Glomerular visceral epithelial cell (primary cell): ENCODE data around the gene ADPRS.

ENCODE experiments used
- DNase-seq: peaks from one replicate; pipeline ENCODE4 v3.0.0-alpha.2; 2016; ENCODE audit errors: extremely low spot score

Gene ADPRS, protein sequence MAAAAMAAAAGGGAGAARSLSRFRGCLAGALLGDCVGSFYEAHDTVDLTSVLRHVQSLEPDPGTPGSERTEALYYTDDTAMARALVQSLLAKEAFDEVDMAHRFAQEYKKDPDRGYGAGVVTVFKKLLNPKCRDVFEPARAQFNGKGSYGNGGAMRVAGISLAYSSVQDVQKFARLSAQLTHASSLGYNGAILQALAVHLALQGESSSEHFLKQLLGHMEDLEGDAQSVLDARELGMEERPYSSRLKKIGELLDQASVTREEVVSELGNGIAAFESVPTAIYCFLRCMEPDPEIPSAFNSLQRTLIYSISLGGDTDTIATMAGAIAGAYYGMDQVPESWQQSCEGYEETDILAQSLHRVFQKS

GRCh38 chr1:36088577-36089392, at the start of gene ADPRS:
ADPRS (plus strand) TSS chr1:36088892; CDS start chr1:36088905, 13 bp downstream.
- DNase-seq = peak; percentile 88

DNA sequence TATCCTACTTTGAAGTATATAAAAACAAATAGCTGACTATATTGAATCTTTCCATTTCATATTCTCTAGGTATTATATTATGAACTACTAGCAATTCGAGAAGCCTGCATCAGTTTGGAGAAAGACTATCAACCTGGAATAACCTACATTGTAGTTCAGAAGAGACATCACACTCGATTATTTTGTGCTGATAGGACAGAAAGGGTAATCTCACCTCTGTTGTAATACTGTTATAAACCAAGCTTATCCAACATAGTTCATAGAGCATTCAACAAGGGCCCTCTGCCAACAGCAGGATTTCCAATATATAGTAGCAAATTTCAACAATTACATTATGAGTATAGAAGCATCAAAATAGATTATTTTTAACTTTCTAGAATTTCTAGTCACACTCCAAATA, 48.5 kb upstream of the ADPRS start:
- no peak for DNase-seq

- DNase-seq = no peak
These were observed 36.9 kb upstream of the ADPRS start for GRCh38 chr1:36051821-36052220.

- DNase-seq = no peak
These were observed 34.7 kb upstream of the ADPRS start for GRCh38 chr1:36053978-36054377.

GRCh38 chr1:36055706-36056105, 33.0 kb upstream of the ADPRS start:
- no peak for DNase-seq

- DNase-seq = no peak
These were observed 26.4 kb upstream of the ADPRS start for GRCh38 chr1:36062315-36062714.

- DNase-seq = no peak
These were observed 20.8 kb upstream of the ADPRS start for GRCh38 chr1:36067871-36068270.

GRCh38 chr1:36068866-36069265, 19.8 kb upstream of the ADPRS start:
- DNase-seq = no peak

DNA sequence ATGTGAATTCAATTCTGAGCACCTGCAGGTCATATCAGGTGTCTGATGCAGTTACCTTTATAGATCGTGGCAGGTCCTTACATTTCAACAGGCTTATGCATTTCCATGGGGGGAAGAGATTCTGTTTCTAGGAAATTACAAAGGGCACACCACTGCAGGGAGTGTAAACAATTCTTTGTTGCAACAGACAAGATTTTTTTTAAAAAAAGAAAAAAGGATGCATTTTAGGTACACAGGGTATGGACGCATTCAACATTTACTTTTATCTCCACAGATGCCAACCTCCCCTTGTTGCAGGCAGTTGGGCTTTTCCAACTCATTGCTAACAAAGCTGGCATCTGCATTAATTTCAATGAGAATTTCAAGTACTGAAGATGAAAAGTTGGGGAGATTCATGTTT, 18.3 kb upstream of the ADPRS start:
- no peak for DNase-seq

DNA sequence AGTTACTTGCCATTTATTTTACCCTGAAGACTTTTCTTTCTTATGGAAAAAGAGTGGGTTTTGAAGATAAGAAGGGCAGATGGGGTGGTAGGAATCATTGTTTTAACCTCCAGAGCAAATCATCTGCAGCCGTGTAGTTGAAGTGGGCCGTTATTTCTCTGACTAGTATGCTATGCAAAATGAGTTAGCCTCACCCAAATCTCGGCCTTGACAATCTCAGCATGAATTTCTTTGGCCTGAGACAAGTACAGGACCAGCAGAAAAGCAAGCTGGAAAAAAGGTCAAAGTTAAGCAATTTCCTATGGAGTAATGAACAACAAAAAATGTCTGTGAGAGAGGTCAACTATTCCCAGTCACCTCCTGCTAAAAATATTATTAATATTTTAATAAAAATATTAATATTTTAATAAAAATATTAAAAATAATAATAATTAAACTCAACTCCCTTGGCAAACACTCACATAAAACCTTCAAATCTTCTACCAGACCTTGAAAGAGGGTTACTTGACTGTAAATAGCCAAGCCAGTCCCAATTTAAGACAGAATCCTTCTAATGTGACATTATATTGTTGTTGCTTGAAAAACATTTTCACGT, 11.6 kb upstream of the ADPRS start:
- no peak for DNase-seq

- no peak for DNase-seq
These were observed 8.5 kb upstream of the ADPRS start for GRCh38 chr1:36080236-36080635.

DNA sequence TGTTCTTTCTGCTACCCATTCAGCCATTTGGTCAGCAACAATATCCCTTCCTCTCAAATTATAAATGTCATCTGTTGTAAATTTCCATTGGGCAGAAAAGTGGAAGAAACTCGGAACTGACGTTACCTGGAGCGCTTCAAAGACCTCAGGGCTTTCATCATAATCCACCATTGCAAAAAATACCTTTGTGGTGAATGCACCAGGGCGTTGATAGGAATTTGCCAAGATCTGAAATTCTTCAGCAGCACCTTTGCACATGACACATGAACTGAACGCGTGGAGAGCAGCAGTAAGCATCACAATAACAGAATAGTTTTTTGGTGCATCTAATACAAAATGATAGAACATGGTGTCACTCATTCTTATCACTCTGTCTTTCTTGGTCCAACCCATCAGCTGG, 7.9 kb upstream of the ADPRS start:
- DNase-seq = no peak

DNA sequence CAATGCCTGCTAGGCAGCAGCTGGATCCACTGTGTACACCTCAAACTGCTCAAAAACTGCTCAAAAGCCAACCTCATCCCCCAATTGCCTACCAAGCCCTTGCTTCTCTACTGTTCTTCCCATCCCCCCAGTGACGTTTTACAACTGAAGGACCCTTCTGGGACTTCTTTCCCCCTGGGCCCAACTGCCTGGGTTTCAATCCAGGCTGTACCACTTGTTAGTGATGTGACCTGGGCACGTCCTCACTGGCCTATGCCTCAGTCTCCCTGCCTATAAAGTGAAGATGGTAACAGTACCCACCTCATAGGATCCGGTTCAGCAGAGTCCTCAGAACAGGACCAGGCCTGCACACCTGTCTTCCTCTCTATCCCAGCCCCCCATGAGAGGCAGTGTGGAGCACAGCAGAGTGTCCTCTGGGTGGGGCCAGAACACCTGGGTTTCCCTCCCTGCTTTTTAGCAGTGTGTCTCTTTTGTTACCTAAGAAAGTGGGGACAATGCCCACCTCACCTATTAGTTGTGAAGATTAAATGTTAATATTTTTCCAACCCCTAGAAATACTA, 6.7 kb upstream of the ADPRS start:
- no peak for DNase-seq

DNA sequence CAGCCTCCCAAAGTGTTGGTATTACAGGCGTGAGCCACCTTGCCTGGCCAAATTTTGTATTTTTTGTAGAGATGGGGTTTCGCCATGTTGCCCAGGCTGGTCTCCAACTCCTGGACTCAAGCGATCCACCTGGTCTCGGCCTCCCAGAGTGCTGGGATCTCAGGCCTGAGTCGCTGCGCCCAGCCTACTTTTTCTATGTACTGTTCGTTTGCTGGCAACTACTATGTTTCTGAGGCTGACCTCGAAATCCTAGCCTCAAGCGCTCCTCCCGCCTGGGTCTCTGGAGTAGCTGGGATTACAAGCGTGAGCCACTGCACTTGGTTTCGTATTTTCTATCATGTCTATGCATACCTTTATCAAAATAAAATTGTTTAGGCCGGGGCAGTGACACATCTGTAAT, 5.5 kb upstream of the ADPRS start:
- DNase-seq = no peak

DNA sequence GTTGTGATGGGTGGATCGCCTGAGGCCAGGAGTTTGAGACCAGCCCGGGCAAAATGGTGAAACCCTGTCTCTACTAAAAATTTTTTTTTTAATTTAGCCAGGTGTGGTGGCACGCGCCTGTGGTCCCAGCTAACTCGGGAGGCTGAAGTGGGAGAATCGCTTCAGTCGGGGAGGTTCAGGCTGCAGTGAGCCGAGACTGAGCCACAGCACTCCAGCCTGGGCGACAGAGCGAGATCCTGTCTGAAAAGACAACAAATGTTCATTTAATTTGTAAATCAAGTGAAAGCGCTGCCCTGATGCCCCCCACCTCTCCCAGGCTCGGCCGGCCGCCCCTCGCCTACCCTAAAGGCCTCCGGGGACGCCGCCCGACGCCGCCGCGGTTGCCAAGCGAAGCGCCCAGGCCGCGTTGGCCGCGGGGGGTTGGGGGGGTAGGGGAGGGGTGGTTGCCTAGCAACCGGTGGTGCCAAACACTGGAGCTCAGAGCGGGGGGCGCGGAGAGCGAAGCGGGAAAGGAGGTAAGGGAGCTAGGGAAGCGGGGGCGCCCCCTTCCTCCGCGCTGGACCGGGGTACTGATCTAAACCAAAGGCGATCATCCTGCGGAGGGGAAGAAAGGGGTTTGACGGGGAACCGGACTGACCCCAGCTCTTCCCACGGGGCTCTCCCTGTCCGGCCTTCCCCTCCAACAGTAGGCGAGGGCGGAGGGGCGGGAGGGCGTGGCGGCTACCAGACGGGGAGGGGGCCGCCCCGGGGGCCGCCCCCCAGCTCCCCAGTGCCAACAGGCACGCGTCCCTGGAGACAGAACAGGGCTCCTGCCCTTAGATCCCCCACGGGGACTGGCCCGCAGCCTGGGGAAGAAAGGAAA, 4.8 kb upstream of the ADPRS start, which contains the start of gene TEKT2:
Gene TEKT2 (plus strand): TSS at position 460 of the 862 bp plus-strand sequence. CDS start 828 bp downstream, outside the sequence.
- no peak for DNase-seq

DNA sequence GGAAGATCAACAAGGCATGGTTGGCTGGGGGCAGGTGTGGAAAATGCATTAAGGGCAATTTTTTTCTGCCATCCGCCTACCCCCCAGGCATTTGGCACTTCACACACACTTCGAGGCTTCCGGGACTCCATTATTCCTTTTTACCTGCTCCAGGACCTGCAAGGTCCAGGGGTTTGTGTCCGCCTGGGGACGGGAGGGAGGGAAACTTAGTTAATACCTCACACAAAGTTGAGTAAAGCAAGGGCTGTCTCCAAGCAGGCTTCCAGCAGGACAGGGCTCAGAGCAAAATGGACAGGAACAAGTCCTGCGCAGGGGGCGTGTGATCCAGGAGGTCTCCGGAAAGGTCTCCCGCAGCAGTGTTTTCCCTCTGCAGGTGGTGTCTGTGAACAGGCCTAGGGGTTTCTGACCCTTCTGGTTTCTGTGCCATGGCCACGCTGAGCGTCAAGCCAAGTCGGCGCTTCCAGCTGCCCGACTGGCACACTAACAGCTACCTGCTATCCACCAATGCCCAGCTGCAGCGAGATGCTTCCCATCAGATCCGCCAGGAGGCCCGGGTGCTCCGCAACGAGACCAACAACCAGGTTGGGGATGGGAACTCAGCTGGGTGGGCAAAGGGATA, 4.1 kb upstream of the ADPRS start:
- DNase-seq = no peak

- DNase-seq = no peak
These were observed 3.6 kb upstream of the ADPRS start for GRCh38 chr1:36085126-36085525.

- DNase-seq = no peak
These were observed 2.8 kb upstream of the ADPRS start for GRCh38 chr1:36085686-36086526.

- no peak for DNase-seq
These were observed 2.0 kb upstream of the ADPRS start for GRCh38 chr1:36086529-36087232.
